ENCODE data around the gene CDKAL1. TPM values are rescaled to one million over a fixed set of nuclear protein-coding genes. Genes with fewer than 3 reads are reported as not detected.
A peak's percentile ranks its signal among the peaks of the same experiment; 100 is the strongest.

The CDKAL1 gene
- total RNA-seq, 1 experiment from 2014 or later, result 20.6 TPM

DNA sequence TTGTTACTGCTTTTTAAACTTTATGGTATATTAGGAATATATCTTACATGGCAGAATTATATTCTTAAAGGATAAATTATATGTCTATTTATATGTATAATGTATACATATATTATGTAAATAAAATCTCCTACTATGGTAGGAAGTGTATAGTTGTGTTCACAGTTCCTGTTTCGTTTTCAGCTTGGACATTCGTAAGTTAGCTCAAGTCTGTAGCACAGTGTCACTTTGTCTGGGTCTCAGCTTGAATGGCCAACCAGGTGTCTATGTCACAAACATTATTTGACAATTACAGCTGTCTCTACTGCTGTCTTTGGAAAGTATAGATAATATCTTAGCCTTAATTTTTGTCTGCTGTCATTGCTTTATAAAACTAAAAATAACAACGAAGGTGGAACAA, 303.9 kb downstream of the CDKAL1 start:
- Mint-ChIP-seq H3K36me3 (no peaks in the 10 kb centered on the region), H3K4me3 (no peak overlapping the region), H3K4me1 (peaks cover 24% of the 10 kb centered on the region), H3K9me3 (peaks cover 4% of the 10 kb centered on the region), H3K27me3 (ENCODE audit: low read depth) (no peaks in the 10 kb centered on the region), H3K27ac (no peak overlapping the region)
- no peak for ATAC-seq
- CTCF ChIA-PET, result interaction anchor here (0.6 kb wide), 1 partner anchor 90 kb away, joined by 4 read pairs; no protein-coding TSS in a partner anchor
- no peak for TF ChIP-seq SP1 (CRISPR knock-in tag; conservative IDR thresholded peaks at IDR 0.05)
- TF ChIP-seq, protein P1, sequence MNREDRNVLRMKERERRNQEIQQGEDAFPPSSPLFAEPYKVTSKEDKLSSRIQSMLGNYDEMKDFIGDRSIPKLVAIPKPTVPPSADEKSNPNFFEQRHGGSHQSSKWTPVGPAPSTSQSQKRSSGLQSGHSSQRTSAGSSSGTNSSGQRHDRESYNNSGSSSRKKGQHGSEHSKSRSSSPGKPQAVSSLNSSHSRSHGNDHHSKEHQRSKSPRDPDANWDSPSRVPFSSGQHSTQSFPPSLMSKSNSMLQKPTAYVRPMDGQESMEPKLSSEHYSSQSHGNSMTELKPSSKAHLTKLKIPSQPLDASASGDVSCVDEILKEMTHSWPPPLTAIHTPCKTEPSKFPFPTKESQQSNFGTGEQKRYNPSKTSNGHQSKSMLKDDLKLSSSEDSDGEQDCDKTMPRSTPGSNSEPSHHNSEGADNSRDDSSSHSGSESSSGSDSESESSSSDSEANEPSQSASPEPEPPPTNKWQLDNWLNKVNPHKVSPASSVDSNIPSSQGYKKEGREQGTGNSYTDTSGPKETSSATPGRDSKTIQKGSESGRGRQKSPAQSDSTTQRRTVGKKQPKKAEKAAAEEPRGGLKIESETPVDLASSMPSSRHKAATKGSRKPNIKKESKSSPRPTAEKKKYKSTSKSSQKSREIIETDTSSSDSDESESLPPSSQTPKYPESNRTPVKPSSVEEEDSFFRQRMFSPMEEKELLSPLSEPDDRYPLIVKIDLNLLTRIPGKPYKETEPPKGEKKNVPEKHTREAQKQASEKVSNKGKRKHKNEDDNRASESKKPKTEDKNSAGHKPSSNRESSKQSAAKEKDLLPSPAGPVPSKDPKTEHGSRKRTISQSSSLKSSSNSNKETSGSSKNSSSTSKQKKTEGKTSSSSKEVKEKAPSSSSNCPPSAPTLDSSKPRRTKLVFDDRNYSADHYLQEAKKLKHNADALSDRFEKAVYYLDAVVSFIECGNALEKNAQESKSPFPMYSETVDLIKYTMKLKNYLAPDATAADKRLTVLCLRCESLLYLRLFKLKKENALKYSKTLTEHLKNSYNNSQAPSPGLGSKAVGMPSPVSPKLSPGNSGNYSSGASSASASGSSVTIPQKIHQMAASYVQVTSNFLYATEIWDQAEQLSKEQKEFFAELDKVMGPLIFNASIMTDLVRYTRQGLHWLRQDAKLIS (CRISPR knock-in tag; IDR thresholded peaks at IDR 0.05; ENCODE audit: borderline replicate concordance), result no peak
- POLR2A ChIA-PET, result no interaction called here
- DNase-seq (ENCODE audit: low spot score), result no peak

DNA sequence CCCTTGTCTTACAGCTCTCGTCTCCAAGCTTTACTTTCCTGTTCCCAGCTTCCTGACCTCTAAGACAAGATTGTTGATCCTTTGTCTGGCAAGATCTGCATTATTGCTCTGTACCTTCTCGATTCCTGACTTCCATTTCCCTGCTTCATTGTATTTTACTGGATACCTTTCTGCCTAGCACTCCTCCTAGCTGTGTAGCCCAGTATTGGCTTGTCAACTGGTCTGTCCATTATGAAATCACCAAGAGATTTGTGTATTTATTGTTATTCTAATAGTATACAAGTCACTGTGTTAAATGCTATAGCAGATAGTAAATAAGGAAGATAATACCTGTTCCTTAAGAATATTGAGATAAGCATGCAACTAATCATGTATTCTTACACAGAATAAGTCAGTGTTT, 305.4 kb downstream of the CDKAL1 start:
- H3K9me3 Mint-ChIP-seq, result peaks cover 4% of the 10 kb centered on the region
- no peaks in the 10 kb centered on the region for H3K27me3 Mint-ChIP-seq (ENCODE audit: low read depth)
- peaks cover 11% of the 10 kb centered on the region for H3K4me1 Mint-ChIP-seq
- CTCF ChIA-PET, result interaction anchor here (1.0 kb wide), 1 partner anchor 18 kb away, joined by 3 read pairs; no protein-coding TSS in a partner anchor
- H3K27ac Mint-ChIP-seq, result peak overlapping the region; percentile 10; the same call in 1 of the 2 replicates
- POLR2A ChIA-PET, result no interaction called here
- no peaks in the 10 kb centered on the region for H3K36me3 Mint-ChIP-seq
- H3K4me3 Mint-ChIP-seq, result no peak overlapping the region
- TF ChIP-seq, protein P2, sequence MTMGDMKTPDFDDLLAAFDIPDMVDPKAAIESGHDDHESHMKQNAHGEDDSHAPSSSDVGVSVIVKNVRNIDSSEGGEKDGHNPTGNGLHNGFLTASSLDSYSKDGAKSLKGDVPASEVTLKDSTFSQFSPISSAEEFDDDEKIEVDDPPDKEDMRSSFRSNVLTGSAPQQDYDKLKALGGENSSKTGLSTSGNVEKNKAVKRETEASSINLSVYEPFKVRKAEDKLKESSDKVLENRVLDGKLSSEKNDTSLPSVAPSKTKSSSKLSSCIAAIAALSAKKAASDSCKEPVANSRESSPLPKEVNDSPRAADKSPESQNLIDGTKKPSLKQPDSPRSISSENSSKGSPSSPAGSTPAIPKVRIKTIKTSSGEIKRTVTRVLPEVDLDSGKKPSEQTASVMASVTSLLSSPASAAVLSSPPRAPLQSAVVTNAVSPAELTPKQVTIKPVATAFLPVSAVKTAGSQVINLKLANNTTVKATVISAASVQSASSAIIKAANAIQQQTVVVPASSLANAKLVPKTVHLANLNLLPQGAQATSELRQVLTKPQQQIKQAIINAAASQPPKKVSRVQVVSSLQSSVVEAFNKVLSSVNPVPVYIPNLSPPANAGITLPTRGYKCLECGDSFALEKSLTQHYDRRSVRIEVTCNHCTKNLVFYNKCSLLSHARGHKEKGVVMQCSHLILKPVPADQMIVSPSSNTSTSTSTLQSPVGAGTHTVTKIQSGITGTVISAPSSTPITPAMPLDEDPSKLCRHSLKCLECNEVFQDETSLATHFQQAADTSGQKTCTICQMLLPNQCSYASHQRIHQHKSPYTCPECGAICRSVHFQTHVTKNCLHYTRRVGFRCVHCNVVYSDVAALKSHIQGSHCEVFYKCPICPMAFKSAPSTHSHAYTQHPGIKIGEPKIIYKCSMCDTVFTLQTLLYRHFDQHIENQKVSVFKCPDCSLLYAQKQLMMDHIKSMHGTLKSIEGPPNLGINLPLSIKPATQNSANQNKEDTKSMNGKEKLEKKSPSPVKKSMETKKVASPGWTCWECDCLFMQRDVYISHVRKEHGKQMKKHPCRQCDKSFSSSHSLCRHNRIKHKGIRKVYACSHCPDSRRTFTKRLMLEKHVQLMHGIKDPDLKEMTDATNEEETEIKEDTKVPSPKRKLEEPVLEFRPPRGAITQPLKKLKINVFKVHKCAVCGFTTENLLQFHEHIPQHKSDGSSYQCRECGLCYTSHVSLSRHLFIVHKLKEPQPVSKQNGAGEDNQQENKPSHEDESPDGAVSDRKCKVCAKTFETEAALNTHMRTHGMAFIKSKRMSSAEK (CRISPR knock-in tag; IDR thresholded peaks at IDR 0.05; ENCODE audit: borderline replicate concordance), result no peak
- TF ChIP-seq SMAD4 (CRISPR knock-in tag; IDR thresholded peaks at IDR 0.05), result no peak
- TF ChIP-seq GRHL2 (CRISPR knock-in tag; IDR thresholded peaks at IDR 0.05; ENCODE audit: insufficient replicate concordance, severe bottlenecking), result no peak
- TF ChIP-seq, protein P3, sequence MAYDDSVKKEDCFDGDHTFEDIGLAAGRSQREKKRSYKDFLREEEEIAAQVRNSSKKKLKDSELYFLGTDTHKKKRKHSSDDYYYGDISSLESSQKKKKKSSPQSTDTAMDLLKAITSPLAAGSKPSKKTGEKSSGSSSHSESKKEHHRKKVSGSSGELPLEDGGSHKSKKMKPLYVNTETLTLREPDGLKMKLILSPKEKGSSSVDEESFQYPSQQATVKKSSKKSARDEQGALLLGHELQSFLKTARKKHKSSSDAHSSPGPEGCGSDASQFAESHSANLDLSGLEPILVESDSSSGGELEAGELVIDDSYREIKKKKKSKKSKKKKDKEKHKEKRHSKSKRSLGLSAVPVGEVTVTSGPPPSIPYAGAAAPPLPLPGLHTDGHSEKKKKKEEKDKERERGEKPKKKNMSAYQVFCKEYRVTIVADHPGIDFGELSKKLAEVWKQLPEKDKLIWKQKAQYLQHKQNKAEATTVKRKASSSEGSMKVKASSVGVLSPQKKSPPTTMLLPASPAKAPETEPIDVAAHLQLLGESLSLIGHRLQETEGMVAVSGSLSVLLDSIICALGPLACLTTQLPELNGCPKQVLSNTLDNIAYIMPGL (CRISPR knock-in tag; IDR thresholded peaks at IDR 0.05), result no peak
- TF ChIP-seq SOX15 (CRISPR knock-in tag; IDR thresholded peaks at IDR 0.05), result no peak
- TF ChIP-seq KAT7 (CRISPR knock-in tag; IDR thresholded peaks at IDR 0.05; ENCODE audit: borderline replicate concordance), result no peak
- no peak for TF ChIP-seq NR3C1 (CRISPR knock-in tag; conservative IDR thresholded peaks at IDR 0.05; ENCODE audit: low read depth)
- TF ChIP-seq, protein P4, sequence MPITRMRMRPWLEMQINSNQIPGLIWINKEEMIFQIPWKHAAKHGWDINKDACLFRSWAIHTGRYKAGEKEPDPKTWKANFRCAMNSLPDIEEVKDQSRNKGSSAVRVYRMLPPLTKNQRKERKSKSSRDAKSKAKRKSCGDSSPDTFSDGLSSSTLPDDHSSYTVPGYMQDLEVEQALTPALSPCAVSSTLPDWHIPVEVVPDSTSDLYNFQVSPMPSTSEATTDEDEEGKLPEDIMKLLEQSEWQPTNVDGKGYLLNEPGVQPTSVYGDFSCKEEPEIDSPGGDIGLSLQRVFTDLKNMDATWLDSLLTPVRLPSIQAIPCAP (CRISPR knock-in tag; IDR thresholded peaks at IDR 0.05), result no peak
- TF ChIP-seq, protein P5, sequence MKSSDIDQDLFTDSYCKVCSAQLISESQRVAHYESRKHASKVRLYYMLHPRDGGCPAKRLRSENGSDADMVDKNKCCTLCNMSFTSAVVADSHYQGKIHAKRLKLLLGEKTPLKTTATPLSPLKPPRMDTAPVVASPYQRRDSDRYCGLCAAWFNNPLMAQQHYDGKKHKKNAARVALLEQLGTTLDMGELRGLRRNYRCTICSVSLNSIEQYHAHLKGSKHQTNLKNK (CRISPR knock-in tag; IDR thresholded peaks at IDR 0.05), result no peak
- TF ChIP-seq ZNF317 (CRISPR knock-in tag; IDR thresholded peaks at IDR 0.05; ENCODE audit: borderline replicate concordance, low read depth), result no peak
- TF ChIP-seq, protein P6, sequence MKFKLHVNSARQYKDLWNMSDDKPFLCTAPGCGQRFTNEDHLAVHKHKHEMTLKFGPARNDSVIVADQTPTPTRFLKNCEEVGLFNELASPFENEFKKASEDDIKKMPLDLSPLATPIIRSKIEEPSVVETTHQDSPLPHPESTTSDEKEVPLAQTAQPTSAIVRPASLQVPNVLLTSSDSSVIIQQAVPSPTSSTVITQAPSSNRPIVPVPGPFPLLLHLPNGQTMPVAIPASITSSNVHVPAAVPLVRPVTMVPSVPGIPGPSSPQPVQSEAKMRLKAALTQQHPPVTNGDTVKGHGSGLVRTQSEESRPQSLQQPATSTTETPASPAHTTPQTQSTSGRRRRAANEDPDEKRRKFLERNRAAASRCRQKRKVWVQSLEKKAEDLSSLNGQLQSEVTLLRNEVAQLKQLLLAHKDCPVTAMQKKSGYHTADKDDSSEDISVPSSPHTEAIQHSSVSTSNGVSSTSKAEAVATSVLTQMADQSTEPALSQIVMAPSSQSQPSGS (CRISPR knock-in tag; IDR thresholded peaks at IDR 0.05; ENCODE audit: borderline replicate concordance, low read depth), result no peak
- TF ChIP-seq MYBL2 (CRISPR knock-in tag; IDR thresholded peaks at IDR 0.05), result no peak
- TF ChIP-seq SMAD3 (CRISPR knock-in tag; IDR thresholded peaks at IDR 0.05; ENCODE audit: borderline replicate concordance), result no peak
- TF ChIP-seq, protein P7, sequence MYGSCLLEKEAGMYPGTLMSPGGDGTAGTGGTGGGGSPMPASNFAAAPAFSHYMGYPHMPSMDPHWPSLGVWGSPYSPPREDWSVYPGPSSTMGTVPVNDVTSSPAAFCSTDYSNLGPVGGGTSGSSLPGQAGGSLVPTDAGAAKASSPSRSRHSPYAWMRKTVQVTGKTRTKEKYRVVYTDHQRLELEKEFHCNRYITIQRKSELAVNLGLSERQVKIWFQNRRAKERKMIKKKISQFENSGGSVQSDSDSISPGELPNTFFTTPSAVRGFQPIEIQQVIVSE (CRISPR knock-in tag; IDR thresholded peaks at IDR 0.05; ENCODE audit: borderline replicate concordance), result no peak
- TF ChIP-seq RELA (CRISPR knock-in tag; IDR thresholded peaks at IDR 0.05; ENCODE audit: borderline replicate concordance), result no peak
- no peak for DNase-seq (ENCODE audit: low spot score)
- ATAC-seq, result peak; percentile 78
